GM23338 (cell line): Measurements from ENCODE around the gene CTXN1. TPM values are rescaled to one million over a fixed set of nuclear protein-coding genes. Genes with fewer than 3 reads are reported as not detected.

Experiments used
- ATAC-seq: fragments of 200-7000 bp; cut with Tn5 transposase; 3 replicates; pipeline ENCODE4 v1.9.1; 2020
- DNase-seq: peaks from one replicate; pipeline ENCODE4 v3.0.0-alpha.2; 2015; ENCODE audit warnings: low spot score
- H2AFZ ChIP-seq: fragments of 200-600 bp; sonication (generic); 2 replicates; pipeline ENCODE4 v1.8.0; 2016; ENCODE audit warnings: antibody characterized with exemption, mild to moderate bottlenecking, moderate library complexity
- H3F3A ChIP-seq: fragments of 200-600 bp; sonication (generic); replicated peaks from 2 replicates; pipeline ENCODE4 v1.8.0; 2017; ENCODE audit warnings: antibody characterized with exemption, mixed run types, low read depth
- H3K27ac ChIP-seq: fragments of 200-600 bp; sonication (generic); 2 replicates; pipeline ENCODE4 v1.6.1; 2016; ENCODE audit warnings: low read depth
- H3K27me3 ChIP-seq: fragments of 200-600 bp; sonication (generic); 2 replicates; pipeline ENCODE4 v1.8.0; 2016; ENCODE audit warnings: mild to moderate bottlenecking, mixed run types, moderate library complexity; ENCODE audit not compliant: insufficient read depth
- H3K36me3 ChIP-seq: fragments of 200-600 bp; sonication (generic); 2 replicates; pipeline ENCODE4 v1.8.0; 2016; ENCODE audit warnings: mild to moderate bottlenecking; ENCODE audit not compliant: insufficient read depth
- H3K4me1 ChIP-seq: fragments of 200-600 bp; sonication (generic); 2 replicates; pipeline ENCODE4 v1.8.0; 2016; ENCODE audit warnings: mild to moderate bottlenecking, moderate library complexity; ENCODE audit not compliant: insufficient read depth
- H3K4me2 ChIP-seq: fragments of 200-600 bp; sonication (generic); 2 replicates; pipeline ENCODE4 v1.7.1; 2017; ENCODE audit warnings: mixed run types
- H3K4me3 ChIP-seq: fragments of 200-600 bp; sonication (generic); 2 replicates; pipeline ENCODE4 v1.6.1; 2016; ENCODE audit warnings: mixed run types
- H3K79me2 ChIP-seq: fragments of 200-600 bp; sonication (generic); replicated peaks from 2 replicates; pipeline ENCODE4 v1.8.0; 2017; ENCODE audit warnings: mild to moderate bottlenecking; ENCODE audit not compliant: insufficient read depth
- H3K9me2 ChIP-seq: fragments of 200-600 bp; sonication (generic); 2 replicates; pipeline ENCODE4 v1.8.0; 2017; ENCODE audit not compliant: insufficient read depth
- H4K20me1 ChIP-seq: fragments of 200-600 bp; sonication (generic); replicated peaks from 2 replicates; pipeline ENCODE4 v1.8.0; 2017; ENCODE audit warnings: mild to moderate bottlenecking; ENCODE audit not compliant: insufficient read depth
- H3K27ac Mint-ChIP-seq: 2 replicates; pipeline ENCODE4 v1.8.0; 2020; ENCODE audit warnings: inconsistent platforms, mild to moderate bottlenecking, moderate library complexity, mixed read lengths
- H3K27me3 Mint-ChIP-seq: 3 replicates; pipeline ENCODE4 v1.8.0; 2022; ENCODE audit warnings: low read depth, mild to moderate bottlenecking, moderate library complexity, mixed read lengths, inconsistent platforms; ENCODE audit not compliant: insufficient read depth, poor library complexity
- H3K36me3 Mint-ChIP-seq: 3 replicates; pipeline ENCODE4 v1.8.0; 2021; ENCODE audit warnings: low read depth, mild to moderate bottlenecking, inconsistent platforms, moderate library complexity, mixed read lengths
- H3K4me1 Mint-ChIP-seq: 3 replicates; pipeline ENCODE4 v1.8.0; 2020; ENCODE audit warnings: mild to moderate bottlenecking, inconsistent platforms, mixed read lengths
- H3K4me3 Mint-ChIP-seq: 3 replicates; pipeline ENCODE4 v1.8.0; 2021; ENCODE audit warnings: moderate library complexity, mild to moderate bottlenecking, inconsistent platforms, mixed read lengths
- H3K9me3 Mint-ChIP-seq: 3 replicates; pipeline ENCODE4 v1.8.0; 2020; ENCODE audit warnings: moderate library complexity, mild to moderate bottlenecking, inconsistent platforms, mixed read lengths
- EZH2 ChIP-seq: fragments of 200-600 bp; sonication (generic); IDR thresholded peaks from one replicate; pipeline ENCODE4 v1.8.0; 2017; ENCODE audit warnings: antibody characterized with exemption, mild to moderate bottlenecking, low read depth; ENCODE audit not compliant: unreplicated experiment
- JUNB ChIP-seq: IDR thresholded peaks from one replicate; pipeline ENCODE4 v1.6.1; 2016; ENCODE audit warnings: antibody characterized with exemption; ENCODE audit not compliant: unreplicated experiment
- NANOG ChIP-seq: IDR thresholded peaks from 2 replicates; pipeline ENCODE4 v1.6.1; 2016; ENCODE audit warnings: antibody characterized with exemption, borderline replicate concordance
- POLR2AphosphoS5 ChIP-seq: IDR thresholded peaks from 2 replicates; pipeline ENCODE4 v1.6.1; 2016; ENCODE audit warnings: antibody characterized with exemption, low read depth
- STAT1 ChIP-seq: IDR thresholded peaks from one replicate; pipeline ENCODE4 v1.6.1; 2016; ENCODE audit warnings: antibody characterized with exemption; ENCODE audit not compliant: unreplicated experiment
- ZNF114 ChIP-seq: fragments of 250-450 bp; sonication (Bioruptor Pico); IDR thresholded peaks from 2 replicates; pipeline ENCODE4 v1.5.0; 2020; ENCODE audit warnings: mild to moderate bottlenecking, moderate library complexity
- ZNF331 ChIP-seq: fragments of 250-450 bp; sonication (Bioruptor Pico); IDR thresholded peaks from 2 replicates; pipeline ENCODE4 v1.5.0; 2020; ENCODE audit warnings: low read depth, mild to moderate bottlenecking, moderate library complexity
- polyA plus RNA-seq: library from polyadenylated mRNA; unstranded; fragments of >200 nt; fragmentation: Nextera tagmentation; extraction: Ambion mirVana; gene quantifications from 2 replicates; pipeline ENCODE4 v1.2.1, GENCODE V29; 2016
- total RNA-seq: library from RNA; depleted of rRNA; stranded (reverse); fragments of >200 nt; shearing (Covaris generic); gene quantifications from 2 replicates; pipeline ENCODE4 v1.2.3, GENCODE V29; 2014
- TF ChIP-seq, protein P1 (sequence below): IDR thresholded peaks from 2 replicates; pipeline ENCODE4 v1.6.1; 2016; ENCODE audit warnings: antibody characterized with exemption
- TF ChIP-seq, protein P2 (sequence below): IDR thresholded peaks from one replicate; pipeline ENCODE4 v1.6.1; 2018; ENCODE audit warnings: antibody characterized with exemption; ENCODE audit not compliant: unreplicated experiment
- TF ChIP-seq, protein P3 (sequence below): fragments of 250-450 bp; sonication (Bioruptor Pico); IDR thresholded peaks from 2 replicates; pipeline ENCODE4 v1.5.0; 2020; ENCODE audit warnings: mild to moderate bottlenecking, moderate library complexity

CTXN1 gene
- total and polyA plus RNA-seq, 2 experiments from 2014 or later = 22.5 to 52.4 TPM

DNA sequence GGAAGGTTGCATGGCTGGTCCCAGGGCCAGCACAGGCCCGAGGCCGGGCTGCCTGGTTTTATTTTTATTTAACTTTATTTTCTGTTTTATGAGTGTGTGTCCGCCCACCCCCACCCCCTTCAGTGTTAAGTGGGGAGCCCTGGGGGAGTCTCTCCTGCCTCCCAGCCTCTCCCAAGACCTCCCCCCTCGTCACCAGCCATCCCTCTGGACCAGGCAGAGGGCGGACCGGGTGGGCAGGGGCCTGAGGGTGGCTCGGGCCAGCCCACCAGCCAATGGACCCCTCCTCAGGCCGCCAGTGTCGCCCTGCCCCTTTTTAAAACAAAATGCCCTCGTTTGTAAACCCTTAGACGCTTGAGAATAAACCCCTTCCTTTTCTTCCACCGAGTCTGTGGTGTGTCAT is 11.8 kb downstream of the CTXN1 start:
- no peak overlapping the region for H2AFZ ChIP-seq
- Mint-ChIP-seq H3K4me1 (peaks cover 6% of the 10 kb centered on the region; the same call in 2 of the 3 replicates), H3K4me3 (no peak overlapping the region), H3K9me3 (peaks cover 2% of the 10 kb centered on the region; the same call in 1 of the 3 replicates), H3K36me3 (peaks cover 17% of the 10 kb centered on the region), H3K27ac (no peak overlapping the region), H3K27me3 (peaks cover 46% of the 10 kb centered on the region)
- H3K4me3 ChIP-seq = no peak overlapping the region
- H3K79me2 ChIP-seq = no peaks in the 10 kb centered on the region
- H3K9me2 ChIP-seq = no peaks in the 10 kb centered on the region
- H3K36me3 ChIP-seq = no peaks in the 10 kb centered on the region
- TF ChIP-seq ZNF114 (CRISPR knock-in tag) (no peak), JUNB (no peak), POLR2AphosphoS5 (no peak)
- no peak overlapping the region for H3K27ac ChIP-seq
- no peak for DNase-seq
- no peaks in the 10 kb centered on the region for H3K4me1 ChIP-seq
- no peak for ATAC-seq
- H3K27me3 ChIP-seq = peaks cover 55% of the 10 kb centered on the region
- peaks cover 5% of the 10 kb centered on the region; the same call in 1 of the 2 replicates for H4K20me1 ChIP-seq
- H3F3A ChIP-seq = 0 out of 2 replicates have a peak, but pooled peaks cover 11% of the 10 kb centered on the region
- no peak overlapping the region for H3K4me2 ChIP-seq

DNA sequence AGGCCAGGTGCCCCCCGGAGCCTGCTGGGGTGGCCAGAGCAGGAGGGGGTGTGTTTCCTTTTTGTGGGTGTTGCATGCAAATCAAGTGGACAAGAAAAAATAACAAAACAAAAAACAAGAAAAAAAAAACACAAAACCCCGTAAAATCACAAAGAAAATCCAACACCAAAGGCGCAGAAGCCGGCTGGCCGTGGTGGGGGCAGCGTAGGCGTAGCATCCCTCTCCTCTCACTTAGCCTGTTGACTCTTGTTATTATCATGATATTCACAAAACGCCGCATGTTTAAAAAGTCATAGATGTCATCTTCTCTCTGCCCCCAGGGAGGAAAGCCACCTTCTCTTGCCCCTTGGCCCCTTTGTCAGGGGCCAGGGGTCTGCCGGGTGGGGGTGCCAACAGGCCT is 12.3 kb downstream of the CTXN1 start:
- Mint-ChIP-seq H3K9me3 (peaks cover 2% of the 10 kb centered on the region; the same call in 1 of the 3 replicates), H3K27ac (no peak overlapping the region), H3K4me1 (peaks cover 6% of the 10 kb centered on the region; the same call in 2 of the 3 replicates), H3K36me3 (peaks cover 17% of the 10 kb centered on the region), H3K27me3 (peaks cover 43% of the 10 kb centered on the region), H3K4me3 (no peak overlapping the region; the same call in 2 of the 3 replicates)
- ATAC-seq (no peak), DNase-seq (no peak)
- Histone ChIP-seq H3K36me3 (no peaks in the 10 kb centered on the region), H3K27me3 (peaks cover 50% of the 10 kb centered on the region), H3F3A (0 out of 2 replicates have a peak, but pooled peaks cover 8% of the 10 kb centered on the region), H3K4me2 (no peak overlapping the region), H3K4me3 (no peak overlapping the region), H3K4me1 (no peaks in the 10 kb centered on the region), H3K9me2 (no peaks in the 10 kb centered on the region), H3K79me2 (no peaks in the 10 kb centered on the region), H4K20me1 (peaks cover 5% of the 10 kb centered on the region; the same call in 1 of the 2 replicates), H3K27ac (no peak overlapping the region), H2AFZ (no peak overlapping the region)
- TF ChIP-seq JUNB = no peak
- no peak for TF ChIP-seq POLR2AphosphoS5
- TF ChIP-seq, protein P1, sequence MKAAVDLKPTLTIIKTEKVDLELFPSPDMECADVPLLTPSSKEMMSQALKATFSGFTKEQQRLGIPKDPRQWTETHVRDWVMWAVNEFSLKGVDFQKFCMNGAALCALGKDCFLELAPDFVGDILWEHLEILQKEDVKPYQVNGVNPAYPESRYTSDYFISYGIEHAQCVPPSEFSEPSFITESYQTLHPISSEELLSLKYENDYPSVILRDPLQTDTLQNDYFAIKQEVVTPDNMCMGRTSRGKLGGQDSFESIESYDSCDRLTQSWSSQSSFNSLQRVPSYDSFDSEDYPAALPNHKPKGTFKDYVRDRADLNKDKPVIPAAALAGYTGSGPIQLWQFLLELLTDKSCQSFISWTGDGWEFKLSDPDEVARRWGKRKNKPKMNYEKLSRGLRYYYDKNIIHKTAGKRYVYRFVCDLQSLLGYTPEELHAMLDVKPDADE = no peak
- TF ChIP-seq EZH2 = no peak
- no peak for TF ChIP-seq ZNF331 (CRISPR knock-in tag)
- no peak for TF ChIP-seq STAT1
- TF ChIP-seq NANOG = no peak
- TF ChIP-seq, protein P2, sequence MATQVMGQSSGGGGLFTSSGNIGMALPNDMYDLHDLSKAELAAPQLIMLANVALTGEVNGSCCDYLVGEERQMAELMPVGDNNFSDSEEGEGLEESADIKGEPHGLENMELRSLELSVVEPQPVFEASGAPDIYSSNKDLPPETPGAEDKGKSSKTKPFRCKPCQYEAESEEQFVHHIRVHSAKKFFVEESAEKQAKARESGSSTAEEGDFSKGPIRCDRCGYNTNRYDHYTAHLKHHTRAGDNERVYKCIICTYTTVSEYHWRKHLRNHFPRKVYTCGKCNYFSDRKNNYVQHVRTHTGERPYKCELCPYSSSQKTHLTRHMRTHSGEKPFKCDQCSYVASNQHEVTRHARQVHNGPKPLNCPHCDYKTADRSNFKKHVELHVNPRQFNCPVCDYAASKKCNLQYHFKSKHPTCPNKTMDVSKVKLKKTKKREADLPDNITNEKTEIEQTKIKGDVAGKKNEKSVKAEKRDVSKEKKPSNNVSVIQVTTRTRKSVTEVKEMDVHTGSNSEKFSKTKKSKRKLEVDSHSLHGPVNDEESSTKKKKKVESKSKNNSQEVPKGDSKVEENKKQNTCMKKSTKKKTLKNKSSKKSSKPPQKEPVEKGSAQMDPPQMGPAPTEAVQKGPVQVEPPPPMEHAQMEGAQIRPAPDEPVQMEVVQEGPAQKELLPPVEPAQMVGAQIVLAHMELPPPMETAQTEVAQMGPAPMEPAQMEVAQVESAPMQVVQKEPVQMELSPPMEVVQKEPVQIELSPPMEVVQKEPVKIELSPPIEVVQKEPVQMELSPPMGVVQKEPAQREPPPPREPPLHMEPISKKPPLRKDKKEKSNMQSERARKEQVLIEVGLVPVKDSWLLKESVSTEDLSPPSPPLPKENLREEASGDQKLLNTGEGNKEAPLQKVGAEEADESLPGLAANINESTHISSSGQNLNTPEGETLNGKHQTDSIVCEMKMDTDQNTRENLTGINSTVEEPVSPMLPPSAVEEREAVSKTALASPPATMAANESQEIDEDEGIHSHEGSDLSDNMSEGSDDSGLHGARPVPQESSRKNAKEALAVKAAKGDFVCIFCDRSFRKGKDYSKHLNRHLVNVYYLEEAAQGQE = no peak
- TF ChIP-seq, protein P3, sequence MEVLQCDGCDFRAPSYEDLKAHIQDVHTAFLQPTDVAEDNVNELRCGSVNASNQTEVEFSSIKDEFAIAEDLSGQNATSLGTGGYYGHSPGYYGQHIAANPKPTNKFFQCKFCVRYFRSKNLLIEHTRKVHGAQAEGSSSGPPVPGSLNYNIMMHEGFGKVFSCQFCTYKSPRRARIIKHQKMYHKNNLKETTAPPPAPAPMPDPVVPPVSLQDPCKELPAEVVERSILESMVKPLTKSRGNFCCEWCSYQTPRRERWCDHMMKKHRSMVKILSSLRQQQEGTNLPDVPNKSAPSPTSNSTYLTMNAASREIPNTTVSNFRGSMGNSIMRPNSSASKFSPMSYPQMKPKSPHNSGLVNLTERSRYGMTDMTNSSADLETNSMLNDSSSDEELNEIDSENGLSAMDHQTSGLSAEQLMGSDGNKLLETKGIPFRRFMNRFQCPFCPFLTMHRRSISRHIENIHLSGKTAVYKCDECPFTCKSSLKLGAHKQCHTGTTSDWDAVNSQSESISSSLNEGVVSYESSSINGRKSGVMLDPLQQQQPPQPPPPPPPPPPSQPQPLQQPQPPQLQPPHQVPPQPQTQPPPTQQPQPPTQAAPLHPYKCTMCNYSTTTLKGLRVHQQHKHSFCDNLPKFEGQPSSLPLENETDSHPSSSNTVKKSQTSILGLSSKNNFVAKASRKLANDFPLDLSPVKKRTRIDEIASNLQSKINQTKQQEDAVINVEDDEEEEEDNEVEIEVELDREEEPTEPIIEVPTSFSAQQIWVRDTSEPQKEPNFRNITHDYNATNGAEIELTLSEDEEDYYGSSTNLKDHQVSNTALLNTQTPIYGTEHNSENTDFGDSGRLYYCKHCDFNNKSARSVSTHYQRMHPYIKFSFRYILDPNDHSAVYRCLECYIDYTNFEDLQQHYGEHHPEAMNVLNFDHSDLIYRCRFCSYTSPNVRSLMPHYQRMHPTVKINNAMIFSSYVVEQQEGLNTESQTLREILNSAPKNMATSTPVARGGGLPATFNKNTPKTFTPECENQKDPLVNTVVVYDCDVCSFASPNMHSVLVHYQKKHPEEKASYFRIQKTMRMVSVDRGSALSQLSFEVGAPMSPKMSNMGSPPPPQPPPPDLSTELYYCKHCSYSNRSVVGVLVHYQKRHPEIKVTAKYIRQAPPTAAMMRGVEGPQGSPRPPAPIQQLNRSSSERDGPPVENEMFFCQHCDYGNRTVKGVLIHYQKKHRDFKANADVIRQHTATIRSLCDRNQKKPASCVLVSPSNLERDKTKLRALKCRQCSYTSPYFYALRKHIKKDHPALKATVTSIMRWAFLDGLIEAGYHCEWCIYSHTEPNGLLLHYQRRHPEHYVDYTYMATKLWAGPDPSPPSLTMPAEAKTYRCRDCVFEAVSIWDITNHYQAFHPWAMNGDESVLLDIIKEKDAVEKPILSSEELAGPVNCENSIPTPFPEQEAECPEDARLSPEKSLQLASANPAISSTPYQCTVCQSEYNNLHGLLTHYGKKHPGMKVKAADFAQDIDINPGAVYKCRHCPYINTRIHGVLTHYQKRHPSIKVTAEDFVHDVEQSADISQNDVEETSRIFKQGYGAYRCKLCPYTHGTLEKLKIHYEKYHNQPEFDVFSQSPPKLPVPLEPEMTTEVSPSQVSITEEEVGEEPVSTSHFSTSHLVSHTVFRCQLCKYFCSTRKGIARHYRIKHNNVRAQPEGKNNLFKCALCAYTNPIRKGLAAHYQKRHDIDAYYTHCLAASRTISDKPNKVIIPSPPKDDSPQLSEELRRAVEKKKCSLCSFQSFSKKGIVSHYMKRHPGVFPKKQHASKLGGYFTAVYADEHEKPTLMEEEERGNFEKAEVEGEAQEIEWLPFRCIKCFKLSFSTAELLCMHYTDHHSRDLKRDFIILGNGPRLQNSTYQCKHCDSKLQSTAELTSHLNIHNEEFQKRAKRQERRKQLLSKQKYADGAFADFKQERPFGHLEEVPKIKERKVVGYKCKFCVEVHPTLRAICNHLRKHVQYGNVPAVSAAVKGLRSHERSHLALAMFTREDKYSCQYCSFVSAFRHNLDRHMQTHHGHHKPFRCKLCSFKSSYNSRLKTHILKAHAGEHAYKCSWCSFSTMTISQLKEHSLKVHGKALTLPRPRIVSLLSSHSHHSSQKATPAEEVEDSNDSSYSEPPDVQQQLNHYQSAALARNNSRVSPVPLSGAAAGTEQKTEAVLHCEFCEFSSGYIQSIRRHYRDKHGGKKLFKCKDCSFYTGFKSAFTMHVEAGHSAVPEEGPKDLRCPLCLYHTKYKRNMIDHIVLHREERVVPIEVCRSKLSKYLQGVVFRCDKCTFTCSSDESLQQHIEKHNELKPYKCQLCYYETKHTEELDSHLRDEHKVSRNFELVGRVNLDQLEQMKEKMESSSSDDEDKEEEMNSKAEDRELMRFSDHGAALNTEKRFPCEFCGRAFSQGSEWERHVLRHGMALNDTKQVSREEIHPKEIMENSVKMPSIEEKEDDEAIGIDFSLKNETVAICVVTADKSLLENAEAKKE (CRISPR knock-in tag) = no peak
